Activated CD4-positive, alpha-beta T cell treated with anti-CD3 and anti-CD28 coated beads, Interleukin-2, Interleukin-6, amounts not matched to agents 100 ng/mL and 50 ng/mL, durations not matched to agents 16 hours and 8 hours (primary cell): Measurements from ENCODE around the gene PDE6C.

Source experiments
- DNase-seq: peaks from one replicate; pipeline ENCODE4 v3.0.0-alpha.2; 2020

PDE6C gene

DNA sequence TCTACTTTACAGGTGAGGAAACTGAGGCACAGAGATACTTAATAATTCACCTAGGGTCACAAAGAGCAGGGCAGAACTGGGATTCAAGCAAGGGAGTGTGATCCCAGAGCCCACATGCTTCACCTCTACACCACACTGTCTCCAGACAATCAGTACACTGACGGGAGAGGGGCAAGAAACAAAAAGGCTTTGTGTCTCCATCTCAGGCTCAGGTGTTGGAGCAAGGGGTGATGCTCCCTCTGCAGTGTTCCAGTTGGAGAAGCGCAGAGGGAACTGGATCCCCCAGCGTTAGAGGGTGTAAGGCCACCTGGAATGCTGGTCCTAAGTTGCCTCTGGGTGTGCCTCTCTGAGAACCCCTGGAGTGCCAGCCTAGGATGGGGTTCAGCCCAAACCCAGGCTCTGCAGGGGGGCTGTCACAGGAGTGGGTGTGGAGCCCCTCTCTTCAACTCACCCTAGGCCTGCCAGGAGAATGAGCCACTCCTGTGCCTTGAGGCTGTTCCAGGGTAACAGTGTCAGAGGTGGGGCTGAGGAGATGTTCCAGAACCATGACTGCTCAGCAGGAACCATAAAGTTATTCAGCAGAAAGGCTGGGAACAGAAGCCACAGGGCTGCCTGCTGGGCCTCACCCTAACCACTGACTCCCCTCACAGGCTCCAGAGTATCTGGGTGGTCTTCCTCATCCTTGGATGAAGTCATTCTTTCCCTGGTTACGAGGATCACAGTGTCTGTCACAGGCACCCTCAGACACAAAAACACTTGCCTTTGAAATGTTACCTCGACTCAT, 16.8 kb upstream of the PDE6C start:
- DNase-seq = no peak

DNA sequence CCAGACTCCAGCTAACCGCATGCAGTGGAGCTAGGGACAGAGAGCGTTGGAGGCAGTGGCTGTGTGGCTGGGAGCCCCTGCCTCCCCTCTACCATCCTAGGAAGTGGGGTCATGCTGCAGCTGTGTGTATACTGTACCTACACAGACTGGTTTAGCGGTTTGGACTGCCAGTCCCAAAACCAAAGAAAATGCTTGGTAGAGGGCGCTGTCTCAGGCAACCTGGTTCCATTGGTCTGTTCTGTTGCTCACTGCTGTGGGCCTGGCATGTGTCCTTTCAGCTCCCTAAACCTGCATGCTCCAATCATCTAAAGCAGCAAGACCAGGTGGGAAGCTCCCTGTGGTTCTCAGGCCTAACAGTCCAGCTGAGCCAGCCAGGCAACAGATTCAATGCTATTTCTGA, 15.8 kb upstream of the PDE6C start:
- no peak for DNase-seq

DNA sequence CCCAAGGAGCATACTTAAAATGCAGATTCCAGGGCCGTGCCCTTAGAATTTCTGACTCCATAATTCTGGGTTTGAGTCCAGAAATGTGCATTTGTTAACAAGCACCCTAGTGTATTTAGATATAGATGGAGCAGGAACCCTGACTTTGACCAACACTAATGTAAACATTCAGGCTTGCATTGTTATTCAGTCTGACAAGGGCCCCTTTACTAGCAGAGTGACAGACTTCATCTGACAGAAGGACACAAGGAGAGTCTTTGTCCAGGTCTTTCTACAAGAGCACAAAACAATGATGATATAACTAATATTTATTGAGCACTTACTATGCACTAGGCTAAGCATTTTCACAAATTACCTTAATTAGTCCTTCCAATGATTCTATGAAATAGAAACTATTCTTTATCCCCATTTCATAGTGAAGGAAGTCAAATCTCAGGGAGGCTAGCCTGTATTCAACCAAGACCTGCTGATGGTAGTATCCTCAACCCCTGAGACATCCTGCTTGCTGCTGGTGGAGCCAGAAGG, 15.2 kb upstream of the PDE6C start:
- no peak for DNase-seq

DNA sequence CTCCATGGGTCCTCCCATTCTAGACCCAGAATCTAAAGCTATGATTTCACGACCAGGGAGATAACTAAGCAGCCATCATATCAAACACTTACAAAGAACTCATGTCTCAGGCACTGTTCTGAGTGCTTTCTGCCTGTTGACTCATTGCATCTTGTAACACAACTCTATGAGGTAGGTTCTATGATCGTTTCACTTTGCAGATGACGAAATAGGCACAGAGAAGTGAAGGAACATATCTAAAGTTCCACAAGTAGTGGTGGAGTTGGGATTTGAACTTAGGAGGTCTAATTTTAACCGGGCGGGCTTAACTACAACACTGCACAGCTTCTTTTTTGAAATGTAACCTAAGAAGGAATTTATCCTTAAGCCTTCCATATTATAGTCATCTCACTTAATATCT, 14.2 kb upstream of the PDE6C start:
- no peak for DNase-seq

DNA sequence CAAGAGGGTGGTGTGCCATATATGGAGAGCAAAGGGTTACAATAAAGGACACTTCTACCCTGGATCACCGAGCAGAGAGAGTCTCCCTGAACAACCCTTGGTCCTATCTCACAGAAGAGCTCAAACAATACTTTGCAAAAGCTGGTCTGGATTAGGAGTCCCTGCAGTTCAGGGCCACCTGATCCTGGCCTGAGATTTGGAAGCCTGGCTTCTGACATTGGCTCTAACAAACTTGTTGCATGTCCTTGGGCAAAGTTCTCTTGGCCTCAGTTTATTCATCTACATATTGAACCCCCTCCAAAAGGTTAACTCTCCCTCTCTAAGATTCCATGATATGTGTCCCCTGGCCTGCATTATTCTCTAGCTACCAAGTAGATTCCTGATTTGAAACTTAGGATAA, 13.0 kb upstream of the PDE6C start:
- no peak for DNase-seq

DNA sequence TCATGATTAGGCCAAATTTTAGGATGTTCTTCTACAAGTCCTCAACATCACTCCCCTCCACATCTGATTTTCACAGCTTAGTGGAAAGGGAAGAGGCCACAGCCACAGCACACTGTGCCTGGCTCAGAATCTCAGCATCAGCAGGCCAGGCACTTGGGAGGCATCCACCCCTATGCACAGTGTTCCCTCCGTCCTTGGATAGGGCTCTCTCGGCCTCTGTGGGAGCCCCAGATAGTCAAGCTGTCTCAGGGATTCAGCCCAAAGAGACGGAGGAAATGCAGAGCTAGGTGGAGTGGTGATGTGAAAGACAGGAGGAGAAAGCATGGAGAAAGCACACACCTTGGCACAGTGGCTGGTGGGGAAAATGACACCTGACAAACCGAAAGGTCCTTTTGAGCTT, 12.6 kb upstream of the PDE6C start:
- DNase-seq = no peak

DNA sequence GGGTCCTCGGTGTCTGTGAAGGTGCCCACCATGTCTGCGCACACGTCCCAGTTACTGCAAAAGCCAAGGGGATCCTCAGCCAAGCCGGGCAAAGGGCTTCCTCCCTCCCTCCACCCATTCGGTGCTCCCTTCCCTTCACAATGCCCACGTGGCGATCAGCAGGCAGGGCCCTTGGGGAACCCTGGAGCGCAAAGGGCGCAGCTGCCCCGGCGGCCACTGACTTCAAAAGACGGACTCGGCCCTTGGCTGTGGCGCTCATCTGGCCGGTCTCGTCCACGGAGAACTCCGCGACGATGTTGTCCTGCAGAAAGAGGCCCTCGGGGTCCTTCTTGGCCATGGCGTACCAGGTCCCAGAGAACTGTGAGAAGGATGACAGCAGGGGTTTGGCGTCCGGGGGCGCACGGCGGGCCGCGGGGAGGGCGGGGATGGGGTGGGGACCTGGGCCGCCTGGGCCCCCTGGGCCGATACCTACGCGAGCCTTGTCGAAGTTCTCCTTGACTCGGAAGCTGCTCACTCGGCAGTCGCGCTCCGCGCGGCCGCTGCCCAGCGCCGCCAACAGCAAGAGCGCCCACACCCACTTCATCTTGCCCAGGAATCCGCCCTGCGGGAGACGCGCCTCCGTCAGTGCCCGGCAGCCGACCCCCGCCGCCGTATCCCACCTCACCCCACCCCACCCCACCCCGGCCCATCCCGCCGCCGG, 11.7 kb upstream of the PDE6C start:
- DNase-seq = no peak

DNA sequence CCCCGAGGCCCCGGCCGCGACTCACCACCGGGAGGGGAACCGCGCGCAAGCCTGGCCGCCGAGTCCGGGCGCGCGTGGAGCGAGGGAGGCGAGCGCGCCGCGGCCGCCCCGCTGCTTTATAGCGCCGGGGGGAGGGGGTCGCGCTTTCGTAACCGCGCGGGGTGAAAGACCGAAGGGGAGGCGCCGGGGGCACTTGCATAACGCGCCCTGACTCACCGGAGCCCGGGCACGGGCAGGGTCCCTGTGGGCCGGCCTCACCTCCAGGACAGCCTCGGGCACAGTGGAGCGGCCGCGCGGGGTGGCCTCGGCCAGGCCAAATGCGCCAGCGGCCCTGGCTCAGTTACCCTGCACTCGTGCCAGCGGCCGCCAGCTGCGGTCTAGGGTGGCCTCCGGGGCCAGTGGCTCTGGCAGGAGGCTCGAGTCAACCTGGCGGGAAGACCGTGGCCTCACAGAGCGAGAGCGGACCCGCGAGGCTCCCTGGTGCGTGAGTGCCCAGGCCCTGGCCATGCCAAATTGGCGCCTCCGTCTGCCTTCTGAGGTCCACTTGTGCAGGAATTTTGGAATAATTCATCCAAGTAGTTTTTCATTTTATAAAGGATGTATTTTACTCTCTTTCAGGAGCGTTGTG, 11.1 kb upstream of the PDE6C start, which contains the start of gene RBP4:
TSS of gene RBP4 (minus strand) at position 90 of the 628 bp plus-strand sequence. CDS start 207 bp downstream, outside the sequence.
- DNase-seq = no peak

DNA sequence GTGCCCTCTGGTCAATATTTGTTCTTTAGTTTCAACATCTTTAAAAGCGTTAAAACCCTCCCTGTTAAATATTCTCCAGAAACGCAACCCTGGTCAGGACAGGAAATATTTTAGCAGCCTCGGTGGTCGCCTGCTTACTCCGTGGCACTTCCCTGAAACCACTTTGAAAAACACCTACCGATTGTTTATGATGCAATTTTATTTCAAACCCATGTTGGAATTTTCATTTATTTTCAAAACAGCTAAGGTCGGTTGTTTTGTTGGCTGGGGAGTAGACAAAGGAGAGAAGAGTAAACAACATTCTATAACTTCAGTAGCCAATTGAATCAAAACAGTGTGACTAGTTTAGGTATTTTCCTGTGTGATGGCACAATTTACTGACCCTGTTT, 10.6 kb upstream of the PDE6C start:
- DNase-seq = no peak

DNA sequence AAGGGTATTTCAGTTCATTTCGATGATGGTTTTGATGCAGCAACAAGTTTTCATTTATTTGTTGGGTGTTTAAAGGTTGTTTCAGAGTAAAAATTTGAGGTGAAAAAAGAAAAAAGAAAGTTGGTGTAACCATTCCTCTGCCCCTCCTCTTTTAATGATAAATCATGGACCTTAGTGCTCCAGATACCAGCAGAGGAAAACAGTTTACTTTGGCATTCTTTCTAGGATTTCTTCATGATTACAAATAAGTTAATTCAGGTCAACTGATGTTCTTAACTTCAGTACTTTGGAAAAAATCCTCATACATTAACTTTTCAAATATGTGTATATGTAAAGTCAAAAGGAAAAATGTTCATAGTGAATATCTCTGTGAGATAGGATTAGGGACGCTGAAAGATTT, 9.3 kb upstream of the PDE6C start:
- DNase-seq = no peak

DNA sequence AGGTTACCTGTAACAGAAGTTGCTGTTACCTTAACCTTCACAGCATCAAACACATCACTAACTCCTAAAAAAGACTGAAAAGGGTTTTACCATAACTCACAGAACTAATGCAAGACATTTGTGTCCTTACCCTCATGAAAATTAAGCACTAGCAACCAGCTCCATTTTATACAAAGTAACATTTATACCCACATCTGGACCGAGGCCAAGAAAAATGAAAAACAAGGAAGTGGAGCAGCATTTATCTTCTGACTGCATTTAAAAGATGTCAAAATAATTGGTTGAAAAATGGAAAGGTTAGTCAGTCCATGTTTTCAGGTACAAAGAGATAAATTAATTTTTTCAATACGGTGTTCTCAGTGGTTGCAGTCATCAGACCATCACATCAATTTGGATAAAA, 8.2 kb upstream of the PDE6C start:
- DNase-seq = no peak

DNA sequence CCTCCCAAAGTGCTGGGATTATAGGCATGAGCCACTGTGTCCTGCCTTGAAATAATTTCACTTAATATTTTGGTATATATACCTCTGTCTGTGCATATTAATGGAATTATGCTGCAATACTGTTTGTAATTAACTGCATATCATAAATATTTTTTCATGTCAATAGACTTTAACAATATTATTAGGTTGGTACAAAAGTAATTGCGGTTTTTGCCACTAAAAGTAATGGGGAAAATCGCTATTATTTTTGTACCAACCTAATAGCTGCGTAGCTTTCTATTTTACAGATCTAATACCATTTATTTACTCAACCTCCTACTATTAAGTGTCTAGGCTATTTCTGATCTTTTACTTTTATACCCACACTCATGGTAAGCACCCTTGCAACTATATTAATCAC, 3.9 kb upstream of the PDE6C start:
- no peak for DNase-seq

DNA sequence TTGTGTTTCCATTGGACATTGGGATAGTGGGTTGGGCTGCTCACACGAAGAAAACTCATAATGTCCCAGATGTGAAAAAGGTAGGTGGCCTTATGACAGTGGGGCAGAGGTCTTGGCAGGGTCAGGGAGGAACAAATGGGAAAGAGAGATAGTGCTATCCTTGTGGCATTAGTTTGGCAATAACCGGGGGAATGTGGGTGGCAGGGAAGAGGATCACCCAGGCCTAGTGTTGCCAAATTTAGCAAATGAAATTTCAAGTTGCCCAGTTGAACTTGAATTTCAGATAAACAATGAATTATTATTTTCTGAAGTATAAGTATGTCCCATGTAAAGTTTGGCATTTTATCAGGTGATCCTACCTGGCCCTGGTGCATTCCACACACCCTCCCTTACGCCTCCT, 789 bp downstream of the PDE6C start:
- DNase-seq = no peak

DNA sequence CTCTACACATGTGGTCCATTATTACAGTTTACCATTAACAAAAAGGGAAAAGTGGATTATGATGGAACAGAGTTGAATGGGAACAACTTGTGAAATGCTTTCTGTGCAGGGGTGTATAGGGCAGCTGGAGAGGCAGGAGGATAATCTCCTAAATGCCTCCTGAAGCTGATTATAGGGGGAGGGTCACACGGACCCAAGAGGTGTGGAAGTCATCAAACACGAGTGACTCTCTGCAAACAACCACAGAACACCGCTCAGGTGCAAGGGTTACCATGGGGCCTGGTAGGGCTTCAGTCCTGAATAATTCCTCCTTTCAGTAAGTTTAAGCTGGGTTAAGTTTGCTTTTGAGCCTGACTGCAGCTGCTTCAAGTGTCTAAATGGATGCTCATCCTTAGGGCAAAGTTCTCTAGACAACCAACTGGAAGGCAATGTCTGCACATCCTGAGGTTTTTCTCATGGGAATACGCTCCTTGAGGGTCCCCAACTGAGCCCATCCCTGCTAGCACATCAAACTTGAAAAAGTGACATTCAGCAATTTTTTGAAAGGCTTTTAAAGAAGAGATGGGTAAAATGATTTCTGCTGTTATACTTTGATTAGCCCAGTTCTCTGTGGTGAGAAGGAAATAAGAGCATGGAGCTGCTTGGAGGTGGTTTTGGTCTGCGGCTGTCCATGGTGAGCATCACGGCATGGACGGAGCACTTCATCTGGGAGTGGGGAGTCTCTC, 1.9 kb downstream of the PDE6C start:
- no peak for DNase-seq

DNA sequence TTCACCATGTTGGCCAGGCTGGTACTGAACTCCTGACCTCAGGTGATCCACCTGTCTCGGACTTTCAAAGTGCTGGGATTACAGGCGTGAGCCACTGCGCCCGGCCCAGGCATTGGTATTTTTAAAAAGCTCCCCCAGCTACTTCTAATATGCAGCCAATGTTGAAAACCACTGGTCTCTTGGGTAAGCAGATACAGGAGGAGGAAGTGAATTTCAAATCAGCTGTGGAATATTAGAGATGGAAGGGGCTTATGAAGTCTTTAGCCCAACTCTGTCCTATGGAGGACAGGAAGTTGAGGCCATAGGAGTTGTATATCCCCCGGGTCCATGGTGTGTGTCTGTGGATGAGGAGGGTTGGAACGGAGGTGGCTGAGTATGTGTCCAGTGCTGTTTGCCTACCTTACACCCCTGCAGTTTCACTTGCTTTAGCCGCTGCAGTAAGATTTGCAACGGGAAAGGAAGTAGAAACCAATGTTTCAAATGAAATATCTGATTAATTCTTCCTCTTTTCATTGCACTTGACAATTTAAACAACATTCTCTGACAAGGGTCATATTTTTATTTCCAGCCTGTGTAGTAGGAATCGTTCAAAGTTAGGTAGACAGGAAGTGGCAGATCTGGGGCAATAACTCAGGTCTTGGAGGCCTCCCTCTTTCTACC, 3.4 kb downstream of the PDE6C start:
- no peak for DNase-seq

DNA sequence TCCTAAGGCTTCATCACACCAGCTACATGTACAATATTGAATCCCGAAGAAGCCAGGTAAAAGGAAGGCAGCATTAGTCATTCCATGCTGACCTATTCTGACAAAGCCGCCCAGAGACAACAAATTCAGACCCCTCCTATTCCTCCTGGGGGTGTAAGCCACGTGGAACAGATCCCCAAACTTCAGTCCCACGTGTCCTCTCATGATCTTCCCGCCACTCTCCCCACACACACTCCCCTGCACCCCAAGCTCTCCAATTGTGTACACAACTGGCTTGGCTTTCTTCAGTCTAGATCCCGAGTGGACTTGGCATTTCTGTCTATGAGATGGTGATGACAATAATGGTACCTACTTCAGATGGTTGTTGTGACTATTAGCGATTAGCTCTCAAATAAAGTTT, 8.6 kb downstream of the PDE6C start:
- DNase-seq = no peak

DNA sequence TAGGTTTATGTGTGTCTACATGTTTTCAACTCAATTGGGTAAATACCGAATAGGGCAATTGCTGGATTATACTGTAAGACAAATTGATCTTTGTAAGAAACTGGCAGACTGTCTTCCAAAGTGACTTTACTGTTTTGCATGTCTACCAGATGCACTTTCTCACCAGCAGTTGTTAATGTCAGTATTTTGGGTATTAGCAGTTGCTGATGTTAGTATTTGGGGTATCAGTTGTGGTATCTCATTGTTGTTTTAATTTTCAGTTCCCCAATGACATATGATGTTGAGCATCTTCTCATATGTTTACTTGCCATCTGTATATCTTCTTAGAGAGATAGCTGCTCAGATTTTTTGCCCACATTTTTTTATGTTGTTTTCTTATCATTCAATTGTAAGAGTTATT, 10.6 kb downstream of the PDE6C start:
- DNase-seq = no peak

DNA sequence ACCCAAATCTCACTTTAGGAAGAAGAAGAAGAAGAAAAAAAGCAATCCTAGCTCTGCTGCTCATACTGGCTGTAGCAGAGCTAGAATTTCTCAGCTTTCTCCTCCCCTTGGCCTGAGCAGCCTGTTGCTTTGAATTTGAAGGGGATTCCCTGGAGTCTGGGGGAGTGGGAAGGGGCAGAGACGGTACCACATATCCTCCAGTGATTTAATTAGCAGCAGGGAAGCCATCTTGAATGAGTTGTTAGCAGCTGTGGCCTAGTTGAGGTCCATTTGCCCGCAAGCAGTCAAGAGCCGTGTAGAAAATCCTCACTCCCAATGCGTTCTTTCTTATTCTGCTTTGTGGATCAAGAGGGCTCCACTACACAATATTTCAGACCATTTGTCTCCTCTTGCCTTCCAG, 16.5 kb downstream of the PDE6C start:
- DNase-seq = no peak

DNA sequence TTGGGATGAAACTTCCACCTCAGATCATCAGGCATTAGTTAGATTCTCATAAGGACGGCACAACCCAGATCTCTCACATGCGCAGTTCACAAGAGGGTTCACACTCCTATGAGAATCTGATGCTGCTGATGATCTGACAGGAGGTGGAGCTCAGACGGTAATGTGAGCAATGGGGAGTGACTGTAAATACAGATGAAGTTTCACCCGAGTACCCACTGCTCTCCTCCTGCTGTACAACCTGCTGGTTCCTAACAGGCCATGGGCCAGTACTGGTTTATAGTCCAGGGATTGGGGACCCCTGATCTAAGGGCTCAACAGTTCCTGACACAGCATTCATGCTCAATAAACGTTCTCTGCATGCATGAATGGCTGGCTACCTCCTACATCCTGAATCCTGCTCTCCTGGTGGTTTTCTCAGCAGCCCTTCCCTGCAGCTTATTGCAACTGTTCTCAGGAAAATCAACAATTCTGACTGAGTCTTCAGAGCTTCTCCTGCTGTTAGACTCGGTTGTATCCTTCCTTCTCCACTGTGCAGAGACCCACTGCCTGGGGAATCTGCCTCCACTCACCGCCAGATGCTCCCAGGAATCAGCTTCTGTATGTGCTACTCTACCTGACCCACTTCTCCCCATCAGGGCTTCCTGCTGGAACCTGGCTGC, 17.4 kb downstream of the PDE6C start:
- DNase-seq = no peak

DNA sequence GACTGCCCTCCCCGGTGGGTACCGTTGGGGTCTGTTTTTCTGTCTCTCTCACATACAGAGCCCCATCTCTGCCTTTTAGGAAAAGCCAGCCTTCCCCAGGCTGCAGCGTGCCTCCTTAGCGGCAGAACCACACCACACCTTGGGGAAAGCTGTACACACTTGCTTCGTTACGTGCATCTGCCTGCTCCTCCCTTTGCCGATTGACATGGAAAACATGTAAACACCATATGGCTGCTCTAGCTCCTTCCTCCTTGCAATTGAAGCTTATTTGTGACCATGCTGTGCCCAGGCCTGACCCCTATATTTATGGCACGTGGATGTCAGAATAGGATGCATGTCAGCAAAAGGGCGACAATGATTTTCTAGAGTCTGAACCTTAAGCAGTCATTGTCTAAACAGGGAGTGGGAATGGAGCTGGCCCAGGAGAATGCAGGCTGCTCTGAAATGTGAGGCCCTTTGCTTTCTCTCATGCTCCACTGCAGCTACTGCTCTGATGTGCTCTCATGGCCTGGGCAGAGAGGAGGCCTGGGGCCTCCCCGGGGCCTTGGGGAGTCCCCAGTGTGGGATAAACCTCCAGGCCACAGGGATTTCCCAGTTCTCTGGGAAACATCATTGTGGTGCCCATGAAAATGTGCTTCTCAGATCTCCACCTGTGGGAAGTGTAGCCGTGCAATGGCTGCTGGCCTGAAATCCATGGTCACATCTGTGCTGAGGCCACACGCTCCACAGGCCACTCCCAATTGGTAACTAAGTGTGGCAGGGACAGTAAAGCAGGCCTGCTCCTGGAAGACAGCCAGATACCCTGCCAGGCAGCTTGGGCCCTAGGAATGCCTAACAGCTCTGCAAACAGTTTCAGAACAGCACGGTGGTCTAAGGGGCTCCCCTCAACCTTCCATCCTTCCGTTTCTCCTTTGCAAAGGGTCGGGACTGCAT, 18.6 kb downstream of the PDE6C start:
- DNase-seq = no peak

DNA sequence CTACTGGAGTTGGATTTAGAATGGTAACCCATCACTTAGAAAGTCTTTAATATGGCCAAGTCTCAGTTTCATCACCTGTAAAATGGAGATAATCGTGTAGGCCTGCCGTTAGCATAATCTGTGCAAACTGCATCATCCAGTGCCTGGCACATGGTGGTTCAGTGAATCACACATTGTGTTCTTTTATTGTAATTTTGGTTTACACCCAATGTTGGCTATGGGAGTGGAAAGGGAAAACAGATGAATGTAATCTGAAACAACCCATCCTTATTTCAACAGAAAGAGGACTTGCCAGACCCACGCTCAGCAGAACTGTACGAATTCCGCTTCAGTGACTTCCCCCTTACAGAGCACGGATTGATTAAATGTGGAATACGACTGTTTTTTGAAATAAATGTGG, 27.5 kb downstream of the PDE6C start:
- no peak for DNase-seq
